GM23338 (cell line): ENCODE measurements around the gene ATAD3B. TPM values are rescaled to one million over a fixed set of nuclear protein-coding genes. Genes with fewer than 3 reads are reported as not detected.

ENCODE experiments used
- ATAC-seq: fragments of 200-7000 bp; cut with Tn5 transposase; 3 replicates; pipeline ENCODE4 v1.9.1; 2020
- DNase-seq: peaks from one replicate; pipeline ENCODE4 v3.0.0-alpha.2; 2015; ENCODE audit warnings: low spot score
- H2AFZ ChIP-seq: fragments of 200-600 bp; sonication (generic); 2 replicates; pipeline ENCODE4 v1.8.0; 2016; ENCODE audit warnings: antibody characterized with exemption, mild to moderate bottlenecking, moderate library complexity
- H3F3A ChIP-seq: fragments of 200-600 bp; sonication (generic); replicated peaks from 2 replicates; pipeline ENCODE4 v1.8.0; 2017; ENCODE audit warnings: antibody characterized with exemption, mixed run types, low read depth
- H3K27ac ChIP-seq: fragments of 200-600 bp; sonication (generic); 2 replicates; pipeline ENCODE4 v1.6.1; 2016; ENCODE audit warnings: low read depth
- H3K27me3 ChIP-seq: fragments of 200-600 bp; sonication (generic); 2 replicates; pipeline ENCODE4 v1.8.0; 2016; ENCODE audit warnings: mild to moderate bottlenecking, mixed run types, moderate library complexity; ENCODE audit not compliant: insufficient read depth
- H3K36me3 ChIP-seq: fragments of 200-600 bp; sonication (generic); 2 replicates; pipeline ENCODE4 v1.8.0; 2016; ENCODE audit warnings: mild to moderate bottlenecking; ENCODE audit not compliant: insufficient read depth
- H3K4me1 ChIP-seq: fragments of 200-600 bp; sonication (generic); 2 replicates; pipeline ENCODE4 v1.8.0; 2016; ENCODE audit warnings: mild to moderate bottlenecking, moderate library complexity; ENCODE audit not compliant: insufficient read depth
- H3K4me2 ChIP-seq: fragments of 200-600 bp; sonication (generic); 2 replicates; pipeline ENCODE4 v1.7.1; 2017; ENCODE audit warnings: mixed run types
- H3K4me3 ChIP-seq: fragments of 200-600 bp; sonication (generic); 2 replicates; pipeline ENCODE4 v1.6.1; 2016; ENCODE audit warnings: mixed run types
- H3K79me2 ChIP-seq: fragments of 200-600 bp; sonication (generic); replicated peaks from 2 replicates; pipeline ENCODE4 v1.8.0; 2017; ENCODE audit warnings: mild to moderate bottlenecking; ENCODE audit not compliant: insufficient read depth
- H3K9me2 ChIP-seq: fragments of 200-600 bp; sonication (generic); 2 replicates; pipeline ENCODE4 v1.8.0; 2017; ENCODE audit not compliant: insufficient read depth
- H4K20me1 ChIP-seq: fragments of 200-600 bp; sonication (generic); replicated peaks from 2 replicates; pipeline ENCODE4 v1.8.0; 2017; ENCODE audit warnings: mild to moderate bottlenecking; ENCODE audit not compliant: insufficient read depth
- H3K27ac Mint-ChIP-seq: 2 replicates; pipeline ENCODE4 v1.8.0; 2020; ENCODE audit warnings: inconsistent platforms, mild to moderate bottlenecking, moderate library complexity, mixed read lengths
- H3K27me3 Mint-ChIP-seq: 3 replicates; pipeline ENCODE4 v1.8.0; 2022; ENCODE audit warnings: low read depth, mild to moderate bottlenecking, moderate library complexity, mixed read lengths, inconsistent platforms; ENCODE audit not compliant: insufficient read depth, poor library complexity
- H3K36me3 Mint-ChIP-seq: 3 replicates; pipeline ENCODE4 v1.8.0; 2021; ENCODE audit warnings: low read depth, mild to moderate bottlenecking, inconsistent platforms, moderate library complexity, mixed read lengths
- H3K4me1 Mint-ChIP-seq: 3 replicates; pipeline ENCODE4 v1.8.0; 2020; ENCODE audit warnings: mild to moderate bottlenecking, inconsistent platforms, mixed read lengths
- H3K4me3 Mint-ChIP-seq: 3 replicates; pipeline ENCODE4 v1.8.0; 2021; ENCODE audit warnings: moderate library complexity, mild to moderate bottlenecking, inconsistent platforms, mixed read lengths
- H3K9me3 Mint-ChIP-seq: 3 replicates; pipeline ENCODE4 v1.8.0; 2020; ENCODE audit warnings: moderate library complexity, mild to moderate bottlenecking, inconsistent platforms, mixed read lengths
- EZH2 ChIP-seq: fragments of 200-600 bp; sonication (generic); IDR thresholded peaks from one replicate; pipeline ENCODE4 v1.8.0; 2017; ENCODE audit warnings: antibody characterized with exemption, mild to moderate bottlenecking, low read depth; ENCODE audit not compliant: unreplicated experiment
- EZH2phosphoT487 ChIP-seq: fragments of 200-600 bp; sonication (generic); IDR thresholded peaks from one replicate; pipeline ENCODE4 v1.8.1; 2018; ENCODE audit warnings: antibody characterized with exemption; ENCODE audit not compliant: unreplicated experiment
- JUNB ChIP-seq: IDR thresholded peaks from one replicate; pipeline ENCODE4 v1.6.1; 2016; ENCODE audit warnings: antibody characterized with exemption; ENCODE audit not compliant: unreplicated experiment
- POLR2AphosphoS5 ChIP-seq: IDR thresholded peaks from 2 replicates; pipeline ENCODE4 v1.6.1; 2016; ENCODE audit warnings: antibody characterized with exemption, low read depth
- STAT1 ChIP-seq: IDR thresholded peaks from one replicate; pipeline ENCODE4 v1.6.1; 2016; ENCODE audit warnings: antibody characterized with exemption; ENCODE audit not compliant: unreplicated experiment
- ZNF331 ChIP-seq: fragments of 250-450 bp; sonication (Bioruptor Pico); IDR thresholded peaks from 2 replicates; pipeline ENCODE4 v1.5.0; 2020; ENCODE audit warnings: low read depth, mild to moderate bottlenecking, moderate library complexity
- polyA plus RNA-seq: library from polyadenylated mRNA; unstranded; fragments of >200 nt; fragmentation: Nextera tagmentation; extraction: Ambion mirVana; gene quantifications from 2 replicates; pipeline ENCODE4 v1.2.1, GENCODE V29; 2016
- total RNA-seq: library from RNA; depleted of rRNA; stranded (reverse); fragments of >200 nt; shearing (Covaris generic); gene quantifications from 2 replicates; pipeline ENCODE4 v1.2.3, GENCODE V29; 2014
- TF ChIP-seq, protein P1 (sequence below): IDR thresholded peaks from 2 replicates; pipeline ENCODE4 v1.6.1; 2016; ENCODE audit warnings: antibody characterized with exemption

The ATAD3B gene
- total and polyA plus RNA-seq, 2 experiments from 2014 or later, result 37.8 to 63.4 TPM

DNA sequence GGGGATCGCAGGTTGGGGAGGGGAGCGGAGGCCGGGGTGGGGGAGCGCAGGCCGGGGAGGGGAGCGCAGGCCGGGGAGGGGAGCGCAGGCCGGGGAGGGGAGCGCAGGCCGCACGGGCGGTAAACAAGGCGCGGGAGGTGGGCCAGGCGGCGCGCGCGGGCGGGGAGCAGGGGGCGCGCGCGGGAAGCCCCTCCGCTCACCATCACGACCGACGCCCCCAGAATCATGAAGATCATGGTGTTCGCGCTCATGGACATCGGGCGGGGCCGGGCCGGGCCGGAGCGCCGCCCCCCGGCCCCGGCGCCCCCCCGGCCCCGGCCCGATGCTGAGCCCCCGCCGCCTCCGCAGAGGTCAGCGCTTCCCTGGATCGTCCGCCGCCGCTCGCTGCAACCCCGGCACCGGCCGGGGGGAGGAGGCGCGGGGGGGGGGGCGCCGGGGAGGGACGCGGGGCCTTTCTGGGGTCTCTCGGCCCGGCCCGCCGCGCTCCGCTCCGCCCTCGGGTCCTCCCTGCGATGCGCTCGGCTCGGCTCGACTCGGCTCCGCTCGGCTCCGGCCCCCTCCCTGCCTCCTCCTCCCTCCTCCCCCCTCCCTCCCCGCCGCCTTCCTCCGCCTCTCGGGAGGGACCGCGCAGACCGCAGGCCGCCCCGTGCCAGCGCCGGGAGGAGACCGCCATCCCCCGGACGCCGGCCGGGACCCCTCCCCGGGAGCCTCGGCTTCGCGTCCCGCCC is 68.7 kb downstream of the ATAD3B start, which contains the start of gene TMEM240:
Gene TMEM240, minus strand, starts transcription at position 535 of the 728 bp plus-strand sequence. Its CDS starts 278 bp downstream, at position 257.
- H3K27me3 ChIP-seq, result no peaks in the 10 kb centered on the region
- Mint-ChIP-seq H3K4me1 (peaks cover 8% of the 10 kb centered on the region), H3K4me3 (peak within 1 kb of the TSS; percentile 73), H3K27me3 (peaks cover 15% of the 10 kb centered on the region), H3K36me3 (peaks cover 23% of the 10 kb centered on the region), H3K9me3 (no peaks in the 10 kb centered on the region), H3K27ac (no peak within 1 kb of the TSS)
- ATAC-seq, result peak; percentile 75
- H3K9me2 ChIP-seq, result no peaks in the 10 kb centered on the region
- H4K20me1 ChIP-seq, result peaks cover 4% of the 10 kb centered on the region; the same call in 1 of the 2 replicates
- peak within 1 kb of the TSS; percentile 88 for H3K4me2 ChIP-seq
- no peak within 1 kb of the TSS for H3K27ac ChIP-seq
- no peaks in the 10 kb centered on the region for H3K79me2 ChIP-seq
- no peaks in the 10 kb centered on the region for H3K36me3 ChIP-seq
- H3F3A ChIP-seq, result peaks cover 24% of the 10 kb centered on the region
- H3K4me1 ChIP-seq, result no peaks in the 10 kb centered on the region; the same call in 1 of the 2 replicates
- H3K4me3 ChIP-seq, result peak within 1 kb of the TSS; percentile 86
- peak; percentile 91 for DNase-seq
- H2AFZ ChIP-seq, result peak within 1 kb of the TSS; percentile 59; the same call in 1 of the 2 replicates
- TF ChIP-seq EZH2, result no peak
- no peak for TF ChIP-seq STAT1
- 0 out of 2 replicates have a peak, but pooled peaks have one; percentile 53 for TF ChIP-seq POLR2AphosphoS5
- TF ChIP-seq EZH2phosphoT487, result no peak
- no peak for TF ChIP-seq JUNB
- no peak for TF ChIP-seq ZNF331 (CRISPR knock-in tag)
- TF ChIP-seq, protein P1, sequence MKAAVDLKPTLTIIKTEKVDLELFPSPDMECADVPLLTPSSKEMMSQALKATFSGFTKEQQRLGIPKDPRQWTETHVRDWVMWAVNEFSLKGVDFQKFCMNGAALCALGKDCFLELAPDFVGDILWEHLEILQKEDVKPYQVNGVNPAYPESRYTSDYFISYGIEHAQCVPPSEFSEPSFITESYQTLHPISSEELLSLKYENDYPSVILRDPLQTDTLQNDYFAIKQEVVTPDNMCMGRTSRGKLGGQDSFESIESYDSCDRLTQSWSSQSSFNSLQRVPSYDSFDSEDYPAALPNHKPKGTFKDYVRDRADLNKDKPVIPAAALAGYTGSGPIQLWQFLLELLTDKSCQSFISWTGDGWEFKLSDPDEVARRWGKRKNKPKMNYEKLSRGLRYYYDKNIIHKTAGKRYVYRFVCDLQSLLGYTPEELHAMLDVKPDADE, result no peak

GRCh38 chr1:1540818-1541628 is 69.5 kb downstream of the ATAD3B start:
- H3K4me2 ChIP-seq, result peak overlapping the region; percentile 81
- Mint-ChIP-seq H3K4me3 (peak overlapping the region; percentile 54), H3K4me1 (peaks cover 8% of the 10 kb centered on the region), H3K27me3 (peaks cover 15% of the 10 kb centered on the region), H3K9me3 (no peaks in the 10 kb centered on the region), H3K36me3 (peaks cover 27% of the 10 kb centered on the region), H3K27ac (no peak overlapping the region)
- no peaks in the 10 kb centered on the region for H3K79me2 ChIP-seq
- peak overlapping the region; percentile 59; the same call in 1 of the 2 replicates for H2AFZ ChIP-seq
- peaks cover 24% of the 10 kb centered on the region for H3F3A ChIP-seq
- peak overlapping the region; percentile 86 for H3K4me3 ChIP-seq
- DNase-seq (peak; percentile 36), ATAC-seq (peak; percentile 31)
- no peak overlapping the region for H3K27ac ChIP-seq
- no peaks in the 10 kb centered on the region for H3K36me3 ChIP-seq
- TF ChIP-seq POLR2AphosphoS5, result peak; percentile 40
- TF ChIP-seq, protein P1, result no peak
- no peaks in the 10 kb centered on the region; the same call in 1 of the 2 replicates for H3K4me1 ChIP-seq
- H3K27me3 ChIP-seq, result no peaks in the 10 kb centered on the region
- peaks cover 4% of the 10 kb centered on the region; the same call in 1 of the 2 replicates for H4K20me1 ChIP-seq
- no peaks in the 10 kb centered on the region for H3K9me2 ChIP-seq
